ENCODE results near the gene PWP2.

PWP2 gene

DNA sequence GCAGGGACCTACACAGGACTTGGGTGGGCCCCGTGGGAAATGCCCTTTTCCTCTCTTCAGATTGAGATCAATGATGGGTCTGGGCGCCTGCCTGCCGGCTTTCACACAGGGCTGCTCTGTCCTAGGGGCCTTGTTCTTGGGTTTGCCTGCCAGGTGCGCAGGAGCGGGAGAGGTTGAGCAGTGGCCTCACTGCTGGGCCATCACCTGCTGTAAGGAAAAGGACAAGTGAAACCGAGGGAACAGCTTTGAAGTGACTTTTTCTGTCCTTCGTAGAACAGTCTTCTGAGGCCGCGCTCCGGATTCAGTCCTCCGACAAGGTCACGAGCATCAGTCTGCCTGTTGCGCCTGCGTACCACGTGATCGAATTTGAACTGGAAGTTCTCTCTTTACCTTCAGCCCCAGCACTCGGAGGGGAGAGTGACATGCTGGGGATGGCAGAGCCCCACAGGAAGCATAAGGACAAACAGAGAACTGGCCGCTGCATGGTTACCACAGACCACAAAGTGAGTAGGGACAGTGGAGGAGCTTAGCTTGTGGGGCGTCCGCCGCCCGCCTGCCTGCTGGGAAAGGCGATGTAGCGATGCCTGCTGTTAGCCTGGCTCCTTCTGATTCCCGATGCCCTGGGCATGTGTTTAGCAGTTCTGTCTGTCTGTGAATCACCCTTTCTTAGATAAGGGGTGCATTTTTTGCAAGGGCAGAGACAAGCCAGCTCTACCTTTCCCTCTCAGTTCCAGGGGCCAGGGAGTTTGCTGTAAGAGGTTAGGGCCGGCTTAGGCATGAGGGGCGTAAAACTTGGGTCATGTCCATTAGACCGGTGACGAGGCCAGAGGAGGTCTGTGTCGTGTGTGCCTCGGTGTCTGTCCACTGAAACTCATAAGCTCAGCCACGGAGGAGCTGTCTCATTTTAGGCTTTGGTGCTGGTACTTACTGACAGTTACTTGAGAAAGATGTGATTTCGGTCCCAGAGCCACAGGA lies 19.5 kb upstream of the PWP2 start:
- TF ChIP-seq, protein P1, sequence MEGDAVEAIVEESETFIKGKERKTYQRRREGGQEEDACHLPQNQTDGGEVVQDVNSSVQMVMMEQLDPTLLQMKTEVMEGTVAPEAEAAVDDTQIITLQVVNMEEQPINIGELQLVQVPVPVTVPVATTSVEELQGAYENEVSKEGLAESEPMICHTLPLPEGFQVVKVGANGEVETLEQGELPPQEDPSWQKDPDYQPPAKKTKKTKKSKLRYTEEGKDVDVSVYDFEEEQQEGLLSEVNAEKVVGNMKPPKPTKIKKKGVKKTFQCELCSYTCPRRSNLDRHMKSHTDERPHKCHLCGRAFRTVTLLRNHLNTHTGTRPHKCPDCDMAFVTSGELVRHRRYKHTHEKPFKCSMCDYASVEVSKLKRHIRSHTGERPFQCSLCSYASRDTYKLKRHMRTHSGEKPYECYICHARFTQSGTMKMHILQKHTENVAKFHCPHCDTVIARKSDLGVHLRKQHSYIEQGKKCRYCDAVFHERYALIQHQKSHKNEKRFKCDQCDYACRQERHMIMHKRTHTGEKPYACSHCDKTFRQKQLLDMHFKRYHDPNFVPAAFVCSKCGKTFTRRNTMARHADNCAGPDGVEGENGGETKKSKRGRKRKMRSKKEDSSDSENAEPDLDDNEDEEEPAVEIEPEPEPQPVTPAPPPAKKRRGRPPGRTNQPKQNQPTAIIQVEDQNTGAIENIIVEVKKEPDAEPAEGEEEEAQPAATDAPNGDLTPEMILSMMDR (conservative IDR thresholded peaks at IDR 0.05; ENCODE audit: control insufficient read depth, insufficient read depth, low read depth, low read length): no peak
- no peak overlapping the region for H3K4me3 ChIP-seq (ENCODE audit: control insufficient read depth, low read depth, low read length)
- no peak for DNase-seq (ENCODE audit: low read depth)

DNA sequence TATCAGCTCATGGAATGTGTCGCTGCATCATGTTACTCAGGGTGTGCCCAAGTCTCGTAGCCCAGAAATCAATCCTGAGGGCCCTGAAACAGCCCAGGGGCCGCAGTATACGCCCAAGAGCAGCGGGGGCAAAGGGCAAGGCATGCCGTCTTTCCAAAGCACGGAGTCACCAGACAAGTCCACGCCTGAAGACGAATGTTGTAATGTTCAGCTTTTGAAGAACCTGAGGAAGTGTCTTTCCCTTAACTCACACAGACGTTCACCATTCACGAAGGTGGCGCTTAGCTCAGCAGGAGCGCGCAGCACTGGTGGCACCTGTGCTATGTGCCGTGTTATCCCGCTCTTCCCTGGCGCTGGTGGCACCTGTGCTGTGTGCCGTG lies 18.8 kb upstream of the PWP2 start:
- DNase-seq (ENCODE audit: low read depth): no peak
- no peak overlapping the region for H3K4me3 ChIP-seq (ENCODE audit: control insufficient read depth, low read depth, low read length)
- TF ChIP-seq, protein P1 (conservative IDR thresholded peaks at IDR 0.05; ENCODE audit: control insufficient read depth, insufficient read depth, low read depth, low read length): no peak

DNA sequence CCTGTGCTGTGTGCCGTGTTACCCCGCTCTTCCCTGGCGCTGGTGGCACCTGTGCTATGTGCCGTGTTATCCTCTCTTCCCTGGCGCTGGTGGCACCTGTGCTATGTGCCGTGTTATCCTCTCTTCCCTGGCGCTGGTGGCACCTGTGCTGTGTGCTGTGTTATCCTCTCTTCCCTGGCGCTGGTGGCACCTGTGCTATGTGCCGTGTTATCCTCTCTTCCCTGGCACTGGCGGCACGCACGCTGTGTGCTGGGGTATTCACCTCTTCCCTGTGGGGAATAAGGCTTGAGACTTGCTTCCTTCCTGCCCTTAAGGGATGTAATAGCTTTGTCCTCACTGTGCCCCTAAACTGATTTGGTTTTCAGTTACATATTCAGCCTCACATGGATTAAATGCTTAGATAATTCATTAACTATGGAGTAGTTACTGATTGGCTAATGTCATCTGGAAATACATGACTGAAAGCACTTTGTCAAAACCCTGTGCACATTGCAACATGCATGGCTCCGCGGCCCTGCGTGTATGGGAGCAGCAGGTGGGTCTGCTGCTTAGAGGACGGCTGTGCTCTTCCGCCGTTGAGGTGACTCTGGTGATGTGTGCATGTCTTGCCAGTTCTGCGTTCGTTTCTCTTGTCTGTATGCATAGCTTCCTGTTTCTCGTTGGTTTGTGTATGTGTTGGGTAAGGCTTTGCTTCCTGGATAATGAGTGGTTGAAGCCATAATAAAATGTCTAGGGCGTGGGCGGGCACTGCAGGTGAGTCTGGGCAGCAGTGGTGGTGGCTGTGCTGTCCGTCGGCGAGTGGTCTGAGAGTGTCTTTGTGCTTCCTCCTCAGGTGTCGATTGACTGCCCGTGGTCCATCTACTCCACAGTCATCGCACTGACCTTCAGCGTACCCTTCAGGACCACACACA lies 17.9 kb upstream of the PWP2 start:
- TF ChIP-seq, protein P1 (conservative IDR thresholded peaks at IDR 0.05; ENCODE audit: control insufficient read depth, insufficient read depth, low read depth, low read length): no peak
- DNase-seq (ENCODE audit: low read depth): no peak
- H3K4me3 ChIP-seq (ENCODE audit: control insufficient read depth, low read depth, low read length): no peak overlapping the region

GRCh38 chr21:44090325-44090724 lies 16.9 kb upstream of the PWP2 start:
- no peak overlapping the region for H3K4me3 ChIP-seq (ENCODE audit: control insufficient read depth, low read depth, low read length)
- no peak for DNase-seq (ENCODE audit: low read depth)
- TF ChIP-seq, protein P1 (conservative IDR thresholded peaks at IDR 0.05; ENCODE audit: control insufficient read depth, insufficient read depth, low read depth, low read length): no peak

DNA sequence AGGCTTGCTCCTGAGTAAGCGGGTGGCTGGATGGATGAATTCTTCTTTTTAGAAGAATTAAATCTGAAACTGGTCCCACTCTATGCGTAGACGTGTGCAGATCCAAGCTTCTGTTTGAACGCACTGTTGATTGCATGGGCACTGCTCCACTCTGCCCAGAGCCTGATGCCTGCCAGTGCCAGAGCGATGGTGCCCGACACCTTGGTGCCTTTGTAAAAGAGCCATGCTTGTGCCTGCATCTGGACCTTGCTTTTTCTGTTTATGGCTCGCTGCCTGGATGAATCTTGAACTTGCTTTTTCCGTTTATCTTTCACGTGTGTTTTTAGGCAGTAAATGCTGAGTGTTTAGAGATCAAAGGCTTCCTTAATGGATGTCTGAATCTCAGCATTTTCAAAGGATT lies 15.0 kb upstream of the PWP2 start:
- no peak overlapping the region for H3K4me3 ChIP-seq (ENCODE audit: control insufficient read depth, low read depth, low read length)
- DNase-seq (ENCODE audit: low read depth): no peak
- TF ChIP-seq, protein P1 (conservative IDR thresholded peaks at IDR 0.05; ENCODE audit: control insufficient read depth, insufficient read depth, low read depth, low read length): no peak

- no peak for DNase-seq (ENCODE audit: low read depth)
- TF ChIP-seq, protein P1 (conservative IDR thresholded peaks at IDR 0.05; ENCODE audit: control insufficient read depth, insufficient read depth, low read depth, low read length): no peak
These were observed 13.4 kb upstream of the PWP2 start for GRCh38 chr21:44093761-44094160.

More at GRCh38 chr21:44093761-44094160, 13.4 kb upstream of the PWP2 start:
- H3K4me3 ChIP-seq (ENCODE audit: control insufficient read depth, low read depth, low read length): no peak overlapping the region
